Esophagus squamous epithelium (tissue), 4 donors: ENCODE data around the gene TTF2.

Experiments
- POLR2A ChIP-seq, 4 donors: fragments of 450-650 bp; IDR thresholded peaks; one replicate each; pipeline ENCODE4 v1.6.1; 2017; ENCODE audit warnings: antibody characterized with exemption in 4 of 4, mild to moderate bottlenecking in 4 of 4, moderate library complexity in 3 of 4
- TF ChIP-seq, protein P1 (sequence below), 6 experiments: fragments of 450-650 bp in 4 of 6; fragments of 200-600 bp in 2 of 6; sonication (generic) in 2 of 6; IDR thresholded peaks; one replicate each; pipeline ENCODE4 v1.5.1; 2016 to 2019; ENCODE audit warnings: antibody characterized with exemption in 6 of 6, mild to moderate bottlenecking in 4 of 6, moderate library complexity in 4 of 6

DNA sequence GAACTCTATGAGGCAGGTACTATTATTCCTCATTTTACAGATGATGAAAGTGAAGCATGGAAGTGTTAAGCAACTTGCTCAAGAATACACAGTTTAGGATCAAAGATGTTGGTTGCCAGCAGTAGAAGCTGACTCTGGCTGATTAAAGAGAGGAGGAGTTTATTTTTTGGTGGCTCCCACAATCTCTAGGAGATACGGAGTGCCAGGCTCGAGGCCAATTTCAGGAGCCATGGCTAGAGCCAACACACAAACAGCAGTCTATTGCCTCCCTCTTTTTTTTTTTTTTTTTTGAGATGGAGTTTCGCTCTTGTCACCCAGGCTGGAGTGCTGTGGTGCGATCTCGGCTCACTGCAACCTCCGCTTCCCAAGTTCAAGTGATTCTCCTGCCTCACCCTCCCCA lies 19.6 kb downstream of the TTF2 start:
- TF ChIP-seq, protein P1, sequence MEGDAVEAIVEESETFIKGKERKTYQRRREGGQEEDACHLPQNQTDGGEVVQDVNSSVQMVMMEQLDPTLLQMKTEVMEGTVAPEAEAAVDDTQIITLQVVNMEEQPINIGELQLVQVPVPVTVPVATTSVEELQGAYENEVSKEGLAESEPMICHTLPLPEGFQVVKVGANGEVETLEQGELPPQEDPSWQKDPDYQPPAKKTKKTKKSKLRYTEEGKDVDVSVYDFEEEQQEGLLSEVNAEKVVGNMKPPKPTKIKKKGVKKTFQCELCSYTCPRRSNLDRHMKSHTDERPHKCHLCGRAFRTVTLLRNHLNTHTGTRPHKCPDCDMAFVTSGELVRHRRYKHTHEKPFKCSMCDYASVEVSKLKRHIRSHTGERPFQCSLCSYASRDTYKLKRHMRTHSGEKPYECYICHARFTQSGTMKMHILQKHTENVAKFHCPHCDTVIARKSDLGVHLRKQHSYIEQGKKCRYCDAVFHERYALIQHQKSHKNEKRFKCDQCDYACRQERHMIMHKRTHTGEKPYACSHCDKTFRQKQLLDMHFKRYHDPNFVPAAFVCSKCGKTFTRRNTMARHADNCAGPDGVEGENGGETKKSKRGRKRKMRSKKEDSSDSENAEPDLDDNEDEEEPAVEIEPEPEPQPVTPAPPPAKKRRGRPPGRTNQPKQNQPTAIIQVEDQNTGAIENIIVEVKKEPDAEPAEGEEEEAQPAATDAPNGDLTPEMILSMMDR (IDR thresholded peaks at IDR 0.05): no peak
- no peak for TF ChIP-seq POLR2A (IDR thresholded peaks at IDR 0.05)
